ENCODE measurements around the gene PCCA.

PCCA gene

GRCh38 chr13:100473501-100474044, 384.7 kb downstream of the PCCA start:
- TF ChIP-seq RARB (CRISPR knock-in tag; IDR thresholded peaks at IDR 0.05) (no peak), TCF4 (CRISPR knock-in tag; IDR thresholded peaks at IDR 0.05; ENCODE audit: borderline replicate concordance) (peak; percentile 47; the same call in 1 of the 2 replicates)
- ATAC-seq: peak; percentile 47; the same call in 2 of the 3 replicates

GRCh38 chr13:100476963-100477362, 388.1 kb downstream of the PCCA start:
- TF ChIP-seq POU6F1 (CRISPR knock-in tag; IDR thresholded peaks at IDR 0.05; ENCODE audit: borderline replicate concordance, low read depth): no peak
- ATAC-seq: no peak

GRCh38 chr13:100478107-100478809, 389.4 kb downstream of the PCCA start:
- TF ChIP-seq ZFP30 (CRISPR knock-in tag; IDR thresholded peaks at IDR 0.05) (no peak), CSRNP3 (CRISPR knock-in tag; IDR thresholded peaks at IDR 0.05) (no peak), ZNF70 (CRISPR knock-in tag; IDR thresholded peaks at IDR 0.05) (no peak), ZNF8 (CRISPR knock-in tag; IDR thresholded peaks at IDR 0.05) (no peak), ISL1 (CRISPR knock-in tag; IDR thresholded peaks at IDR 0.05) (no peak), CREB5 (CRISPR knock-in tag; IDR thresholded peaks at IDR 0.05; ENCODE audit: low read depth) (no peak)
- ATAC-seq: no peak

GRCh38 chr13:100480676-100481075, 391.8 kb downstream of the PCCA start:
- no peak for TF ChIP-seq TSHZ2 (CRISPR knock-in tag; IDR thresholded peaks at IDR 0.05)
- TF ChIP-seq CREB5 (CRISPR knock-in tag; IDR thresholded peaks at IDR 0.05; ENCODE audit: low read depth): no peak
- TF ChIP-seq ZFP30 (CRISPR knock-in tag; IDR thresholded peaks at IDR 0.05): no peak
- no peak for TF ChIP-seq SNAI2 (CRISPR knock-in tag; IDR thresholded peaks at IDR 0.05)

GRCh38 chr13:100483139-100483538, 394.2 kb downstream of the PCCA start:
- TF ChIP-seq ZFP30 (CRISPR knock-in tag; IDR thresholded peaks at IDR 0.05) (no peak), OSR1 (CRISPR knock-in tag; IDR thresholded peaks at IDR 0.05) (no peak), ZNF565 (CRISPR knock-in tag; conservative IDR thresholded peaks at IDR 0.05; ENCODE audit: low read depth) (no peak), ZNF70 (CRISPR knock-in tag; IDR thresholded peaks at IDR 0.05) (no peak)
- ATAC-seq: no peak

More at GRCh38 chr13:100480676-100481075, 391.8 kb downstream of the PCCA start:
- ATAC-seq: no peak

- ATAC-seq: no peak
- no peak for TF ChIP-seq TCF4 (CRISPR knock-in tag; IDR thresholded peaks at IDR 0.05; ENCODE audit: borderline replicate concordance)
- TF ChIP-seq ESRRG (CRISPR knock-in tag; IDR thresholded peaks at IDR 0.05): no peak
- no peak for TF ChIP-seq PATZ1 (CRISPR knock-in tag; IDR thresholded peaks at IDR 0.05; ENCODE audit: borderline replicate concordance)
- TF ChIP-seq RARB (CRISPR knock-in tag; IDR thresholded peaks at IDR 0.05): no peak
- no peak for TF ChIP-seq TOX (CRISPR knock-in tag; IDR thresholded peaks at IDR 0.05; ENCODE audit: borderline replicate concordance)
- TF ChIP-seq GLIS3 (CRISPR knock-in tag; IDR thresholded peaks at IDR 0.05): no peak
- TF ChIP-seq ZFP30 (CRISPR knock-in tag; IDR thresholded peaks at IDR 0.05): no peak
- no peak for TF ChIP-seq CREB5 (CRISPR knock-in tag; IDR thresholded peaks at IDR 0.05; ENCODE audit: low read depth)
- no peak for TF ChIP-seq BACH2 (CRISPR knock-in tag; IDR thresholded peaks at IDR 0.05; ENCODE audit: borderline replicate concordance)
- no peak for TF ChIP-seq ZNF70 (CRISPR knock-in tag; IDR thresholded peaks at IDR 0.05)
- no peak for TF ChIP-seq OSR1 (CRISPR knock-in tag; IDR thresholded peaks at IDR 0.05)
- TF ChIP-seq ARNTL (CRISPR knock-in tag; IDR thresholded peaks at IDR 0.05; ENCODE audit: borderline replicate concordance, low read depth): no peak
These were observed 395.0 kb downstream of the PCCA start for GRCh38 chr13:100483841-100484381.

Measured in SK-N-SH treated with all-trans-retinoic acid at 6 μM for 48 hours (cell line).